K562 (cell line): ENCODE measurements around the gene SLC9A1. TPM values are rescaled to one million over a fixed set of nuclear protein-coding genes. Genes with fewer than 3 reads are reported as not detected.

Experiments used
- ATAC-seq: fragments of 200-7000 bp; cut with Tn5 transposase; 3 replicates; pipeline ENCODE4 v1.9.1; 2020; ENCODE audit warnings: moderate library complexity
- BruUV-seq: library from RNA; stranded (reverse); fragments of 400-500 nt; replicated peaks from 2 replicates; lab custom pipeline; 2021; lab: Mats Ljungman, UMichigan
- CTCF ChIA-PET: fragments of 300-600 bp; formaldehyde crosslinking; extraction: SDS; loops from one replicate; lab custom pipeline; 2021; ENCODE audit warnings: low intra/inter-chr PET ratio; lab: Yijun Ruan, JAX
- POLR2A ChIA-PET: fragments of 300-600, 350-650 bp; sonication (Branson Sonifier 250); formaldehyde crosslinking; extraction: SDS; loops from one replicate; lab custom pipeline; 2021; ENCODE audit warnings: antibody characterized with exemption, inconsistent platforms; lab: Yijun Ruan, JAX
- DNase-seq, 4 experiments: peaks; one replicate each; pipeline versions ENCODE4 v3.0.0 to v3.0.0-alpha.2; 2011 to 2018; ENCODE audit warnings: low spot score in 3 of 4, mixed read lengths in 3 of 4; ENCODE audit errors: extremely low read depth in 1 of 4
- FAIRE-seq: peaks from 2 replicates; lab custom pipeline; 2011; peaks lifted over from hg19 to GRCh38; lab: Jason Lieb, UNC
- H2AFZ ChIP-seq: 2 replicates; pipeline ENCODE4 v1.6.0; 2011; ENCODE audit warnings: low read depth, low read length, control low read depth, inconsistent platforms
- H3K27ac ChIP-seq: fragments of 200-600 bp; 3 replicates; pipeline ENCODE4 v1.8.0; 2011; ENCODE audit warnings: low read depth, mild to moderate bottlenecking, control low read depth, inconsistent platforms, low read length, moderate library complexity, mixed read lengths; ENCODE audit errors: extremely low read depth
- H3K27me3 ChIP-seq, 2 experiments: fragments of 300-600 bp in 1 of 2; 2 replicates in 1 of 2; 3 replicates in 1 of 2; pipeline versions ENCODE4 v1.6.0 to v1.8.0; 2011; ENCODE audit warnings: inconsistent platforms in 2 of 2, low read length in 2 of 2, mild to moderate bottlenecking in 1 of 2, mixed read lengths in 1 of 2, moderate library complexity in 1 of 2; ENCODE audit not compliant: control insufficient read depth in 2 of 2, insufficient read depth in 2 of 2
- H3K36me3 ChIP-seq: fragments of 300-600 bp; 3 replicates; pipeline ENCODE4 v1.8.0; 2011; ENCODE audit warnings: mild to moderate bottlenecking, low read length, inconsistent platforms; ENCODE audit not compliant: control insufficient read depth, insufficient read depth
- H3K4me1 ChIP-seq, 2 experiments: fragments of 200-600 bp in 1 of 2; replicated peaks in 1 of 2; 2 replicates in 1 of 2; 3 replicates in 1 of 2; pipeline versions ENCODE4 v1.5.1 to v1.8.0; 2011; ENCODE audit warnings: inconsistent platforms in 2 of 2, low read length in 2 of 2, mild to moderate bottlenecking in 1 of 2, mixed read lengths in 1 of 2, moderate library complexity in 1 of 2; ENCODE audit not compliant: control insufficient read depth in 2 of 2, insufficient read depth in 2 of 2
- H3K4me2 ChIP-seq: 2 replicates; pipeline ENCODE4 v1.6.1; 2011; ENCODE audit warnings: low read length, control low read depth, inconsistent platforms, mixed read lengths; ENCODE audit not compliant: insufficient read depth
- H3K4me3 ChIP-seq: fragments of 200-600 bp; sonication (generic), shearing (Covaris generic); 2 replicates; pipeline ENCODE4 v1.5.1; 2016; ENCODE audit warnings: control low read depth, inconsistent platforms
- H3K79me2 ChIP-seq: fragments of 200-600 bp; 3 replicates; pipeline ENCODE4 v1.8.0; 2011; ENCODE audit warnings: low read length, inconsistent platforms; ENCODE audit not compliant: control insufficient read depth, insufficient read depth
- H3K9ac ChIP-seq, 2 experiments: 2 replicates each; pipeline versions ENCODE4 v1.6.0 to v1.6.1; 2011; ENCODE audit warnings: low read depth in 2 of 2, low read length in 2 of 2, control low read depth in 1 of 2, inconsistent platforms in 1 of 2, mild to moderate bottlenecking in 1 of 2, mixed read lengths in 1 of 2; ENCODE audit not compliant: insufficient read depth in 1 of 2
- H3K9me1 ChIP-seq: one replicate; pipeline ENCODE4 v1.6.0; 2011; ENCODE audit warnings: inconsistent platforms, mild to moderate bottlenecking, low read length, moderate library complexity; ENCODE audit not compliant: control insufficient read depth, insufficient read depth
- H3K9me3 ChIP-seq: replicated peaks from 2 replicates; pipeline ENCODE4 v1.5.1; 2011; ENCODE audit warnings: low read depth, low read length, inconsistent platforms; ENCODE audit not compliant: control insufficient read depth, insufficient read depth
- H4K20me1 ChIP-seq: replicated peaks from 2 replicates; pipeline ENCODE4 v1.6.1; 2011; ENCODE audit warnings: low read length, inconsistent platforms, mixed read lengths; ENCODE audit not compliant: control insufficient read depth, insufficient read depth
- CBFA2T2 ChIP-seq: fragments of 450-650 bp; conservative IDR thresholded peaks from 2 replicates; pipeline ENCODE4 v1.6.1; 2017; ENCODE audit warnings: mild to moderate bottlenecking
- NELFE ChIP-seq: IDR thresholded peaks from 2 replicates; pipeline ENCODE4 v1.6.1; 2011; ENCODE audit warnings: mild to moderate bottlenecking; ENCODE audit not compliant: insufficient read depth, insufficient read length
- NFYB ChIP-seq: IDR thresholded peaks from 2 replicates; pipeline ENCODE4 v1.6.1; 2011; ENCODE audit warnings: mild to moderate bottlenecking, moderate library complexity; ENCODE audit not compliant: insufficient read length; ENCODE audit errors: extremely low read depth
- RAD51 ChIP-seq: fragments of 450-650 bp; IDR thresholded peaks from 2 replicates; pipeline ENCODE4 v1.7.1; 2016; ENCODE audit warnings: low read depth, mild to moderate bottlenecking, borderline replicate concordance
- RBM25 ChIP-seq: fragments of 200-400 bp; formaldehyde crosslinking; IDR thresholded peaks from 2 replicates; pipeline ENCODE4 v1.6.1; 2018; ENCODE audit warnings: low read length, low read depth, moderate library complexity; ENCODE audit not compliant: severe bottlenecking
- TEAD4 ChIP-seq, 2 experiments: sonication (generic) in 1 of 2; formaldehyde crosslinking in 1 of 2; IDR thresholded peaks; 2 replicates each; pipeline versions ENCODE4 v1.6.1 to v1.8.0; 2012 to 2022; ENCODE audit warnings: borderline replicate concordance in 1 of 2, inconsistent platforms in 1 of 2, low read length in 1 of 2, mild to moderate bottlenecking in 1 of 2, missing genetic modification reagents in 1 of 2
- USF1 ChIP-seq: sonication (generic); formaldehyde crosslinking; IDR thresholded peaks from 2 replicates; pipeline ENCODE4 v1.9.0; 2022; ENCODE audit warnings: mild to moderate bottlenecking, missing genetic modification reagents
- USF2 ChIP-seq: sonication (generic); formaldehyde crosslinking; IDR thresholded peaks from 2 replicates; pipeline ENCODE4 v1.5.0; 2020; ENCODE audit warnings: missing genetic modification reagents
- ZNF407 ChIP-seq: fragments of 450-650 bp; IDR thresholded peaks from 2 replicates; pipeline ENCODE4 v1.6.1; 2016; ENCODE audit warnings: low read depth
- WGBS: fragments of 100-300 bp; shearing (Covaris generic); methylation state at CpG from one replicate; pipeline ENCODE4 v1.1.6; 2016; ENCODE audit warnings: low coverage, mixed read lengths; ENCODE audit not compliant: insufficient coverage; ENCODE audit errors: missing lambda C conversion rate; 5-methylcytosine and 5-hydroxymethylcytosine counted together
- in situ Hi-C: fragments of 300-500 bp; cut with MboI; formaldehyde crosslinking; loops from 4 replicates; pipeline ENCODE4 v1.15.0; 2018; ENCODE audit warnings: inconsistent platforms, mixed read lengths
- intact Hi-C: fragments of 100-400 bp; cut with micrococcal nuclease; formaldehyde crosslinking; loops from 2 replicates; pipeline ENCODE4 v1.14.2; 2022
- polyA plus RNA-seq, 8 experiments: library from polyadenylated mRNA; depleted of rRNA in 4 of 8; stranded (reverse) in 5 of 8; unstranded in 3 of 8; fragments of >200 nt; fragmentation: Nextera tagmentation in 2 of 8; fragmentation: Illumina TruSeq in 1 of 8; extraction: Ambion mirVana in 2 of 8; extraction: Trizol in 1 of 8; gene quantifications; 2 replicates each; pipeline versions ENCODE4 v1.2.1 to v1.2.3, GENCODE V29; 2011 to 2014; ENCODE audit warnings: inconsistent platforms in 1 of 8, missing spikeins in 1 of 8
- total RNA-seq, 7 experiments: library from RNA; depleted of rRNA in 6 of 7; stranded (reverse); fragments of >200 nt in 6 of 7; fragmentation: Illumina TruSeq in 2 of 7; extraction: Trizol in 2 of 7; gene quantifications; 2 replicates each; pipeline versions ENCODE4 v1.2.1 to v1.2.3, GENCODE V29; 2011 to 2021; ENCODE audit warnings: low replicate concordance in 1 of 7

Gene SLC9A1
- total and polyA plus RNA-seq, 9 of the 15 experiments (the other 6 are each of a cell fraction or from before 2014, with no cell fraction given), result 0.59 to 14.4 (median 2.0) TPM

GRCh38 chr1:27052527-27052926 lies 102.4 kb downstream of the SLC9A1 start:
- H3K4me2 ChIP-seq, result no peak overlapping the region
- H2AFZ ChIP-seq, result peak overlapping the region; percentile 34; the same call in 1 of the 2 replicates
- no peak overlapping the region for H3K27ac ChIP-seq
- in situ Hi-C loops (no loop called here), intact Hi-C loops (no loop called here)
- DNase-seq, result peak in 2 of 4 experiments; percentile 24 to 50
- no peak for FAIRE-seq
- H3K4me3 ChIP-seq, result no peak overlapping the region
- ChIA-PET POLR2A (interaction anchor here (0.5 to 1.0 kb wide), 3 partner anchors 15 to 722 kb away, joined by 3 read pairs; no protein-coding TSS in a partner anchor), CTCF (interaction anchor here (1.6 kb wide), 1 partner anchor 45 kb away, joined by 6 read pairs; no protein-coding TSS in a partner anchor)
- H3K79me2 ChIP-seq, result no peaks in the 10 kb centered on the region
- peaks cover 5 to 8% of the 10 kb centered on the region in 2 experiments; a peak in 3 of 5 replicates for H3K4me1 ChIP-seq
- no peak overlapping the region for H3K9ac ChIP-seq
- WGBS, result 70% methylated on average over 5 of the region's 5 CpGs
- H4K20me1 ChIP-seq, result no peaks in the 10 kb centered on the region
- peak; percentile 58 for ATAC-seq
- H3K36me3 ChIP-seq, result no peaks in the 10 kb centered on the region
- H3K9me1 ChIP-seq, result no peaks in the 10 kb centered on the region
- no TSS peak for BruUV-seq
- no peaks in the 10 kb centered on the region for H3K27me3 ChIP-seq
- no peaks in the 10 kb centered on the region; the same call in 1 of the 2 replicates for H3K9me3 ChIP-seq
- peak; percentile 76 for TF ChIP-seq NFYB
- TF ChIP-seq USF1 (CRISPR knock-in tag), result peak; percentile 87
- TF ChIP-seq NELFE, result no peak
- TF ChIP-seq TEAD4 (IDR thresholded peaks at IDR 0.05; ENCODE audit: low read length), result no peak
- no peak for TF ChIP-seq TEAD4 (CRISPR knock-in tag; IDR thresholded peaks at IDR 0.05; ENCODE audit: borderline replicate concordance)
- peak; percentile 62; the same call in 1 of the 2 replicates for TF ChIP-seq RAD51
- no peak for TF ChIP-seq ZNF407
- TF ChIP-seq USF2 (CRISPR knock-in tag), result peak; percentile 87
- 0 out of 2 replicates have a peak, but pooled peaks have one; percentile 11 for TF ChIP-seq CBFA2T2
- TF ChIP-seq RBM25, result peak; percentile 13
